ENCODE data around the gene HOXC5.
A peak's percentile ranks its signal among the peaks of the same experiment; 100 is the strongest.

Gene HOXC5

DNA sequence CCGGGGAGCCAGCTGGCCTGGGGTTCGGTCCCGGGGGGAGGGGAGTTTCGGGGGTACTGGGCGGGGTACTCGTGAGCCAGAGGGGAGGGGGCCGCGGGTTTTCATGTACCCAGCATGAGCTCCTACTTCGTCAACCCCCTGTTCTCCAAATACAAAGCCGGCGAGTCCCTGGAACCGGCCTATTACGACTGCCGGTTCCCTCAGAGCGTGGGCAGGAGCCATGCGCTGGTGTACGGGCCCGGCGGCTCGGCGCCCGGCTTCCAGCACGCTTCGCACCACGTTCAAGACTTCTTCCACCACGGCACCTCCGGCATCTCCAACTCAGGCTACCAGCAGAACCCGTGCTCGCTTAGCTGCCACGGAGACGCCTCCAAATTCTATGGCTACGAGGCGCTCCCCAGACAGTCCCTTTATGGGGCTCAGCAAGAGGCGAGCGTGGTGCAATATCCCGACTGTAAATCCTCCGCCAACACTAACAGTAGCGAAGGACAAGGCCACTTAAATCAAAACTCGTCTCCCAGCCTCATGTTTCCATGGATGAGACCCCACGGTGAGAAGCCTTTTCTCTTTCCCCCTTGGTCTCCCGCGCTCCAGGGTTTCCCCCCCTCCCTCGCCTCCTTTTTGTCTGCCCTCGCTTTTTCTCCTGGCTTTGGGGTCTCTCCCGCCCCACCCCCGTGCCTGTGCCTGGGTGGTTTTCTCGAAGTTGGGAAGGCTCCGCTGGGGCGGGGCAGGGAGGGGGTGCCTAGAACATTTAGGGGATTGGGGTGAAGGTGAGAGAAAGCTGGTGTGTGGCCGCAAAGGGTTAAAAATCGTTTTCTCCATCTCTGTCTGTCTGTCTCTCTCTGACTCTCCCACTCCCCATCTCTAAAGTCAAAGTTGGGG lies 23.4 kb upstream of the HOXC5 start:
- peak overlapping the region; percentile 42 for H3K27ac Mint-ChIP-seq
- H3K4me1 Mint-ChIP-seq = peaks cover 30% of the 10 kb centered on the region
- ATAC-seq (no peak), DNase-seq (no peak)
- peak overlapping the region; percentile 59 for H3K4me3 Mint-ChIP-seq
- peaks cover 93% of the 10 kb centered on the region for H3K27me3 Mint-ChIP-seq
- H3K36me3 Mint-ChIP-seq (ENCODE audit: low read depth) = no peaks in the 10 kb centered on the region
- no peaks in the 10 kb centered on the region for H3K9me3 Mint-ChIP-seq

DNA sequence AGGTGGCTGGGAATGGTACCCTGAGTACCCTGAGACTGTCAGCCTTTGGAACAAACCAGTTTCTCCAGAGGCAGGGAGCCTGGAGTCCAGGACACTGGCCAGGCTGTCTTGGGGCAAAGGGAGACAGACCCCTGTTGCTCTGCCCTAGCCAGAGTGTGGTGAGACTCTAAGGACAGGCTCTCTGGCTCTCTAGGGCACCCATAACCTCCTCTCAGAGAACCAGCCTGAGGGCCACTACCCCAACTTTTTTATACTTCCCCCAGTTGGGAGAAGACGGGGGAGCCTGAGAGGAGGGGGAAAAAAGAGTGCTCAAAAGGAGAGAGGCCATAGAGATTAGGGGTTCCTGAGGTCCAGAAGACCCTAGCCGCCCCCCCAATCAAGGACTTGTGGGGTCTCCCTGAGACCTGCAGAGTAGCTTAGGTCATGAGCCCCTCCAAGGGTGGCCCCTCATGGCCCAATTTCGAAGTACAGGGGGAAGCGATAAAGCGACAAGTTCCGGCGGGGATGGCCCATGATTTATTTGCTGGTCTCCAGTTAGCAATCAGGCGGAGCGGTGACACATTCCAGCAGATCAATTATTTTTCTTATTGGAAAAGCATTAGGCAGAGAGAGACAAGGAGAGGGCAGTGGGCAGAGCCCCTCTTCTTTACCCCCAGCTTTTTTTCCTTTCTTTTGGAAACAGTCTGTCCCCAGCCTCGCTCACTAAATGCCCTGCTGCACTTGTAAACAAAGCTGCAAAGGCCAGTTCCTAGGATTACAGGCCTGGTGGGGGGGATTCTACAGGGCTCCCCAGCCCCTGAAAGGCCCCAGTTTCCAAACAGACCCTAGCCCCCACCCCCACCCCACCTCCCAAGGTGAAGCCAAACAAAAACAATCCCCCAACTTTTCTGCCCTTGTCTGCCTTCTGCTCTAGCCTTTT lies 22.5 kb upstream of the HOXC5 start:
- Mint-ChIP-seq H3K9me3 (no peaks in the 10 kb centered on the region), H3K36me3 (ENCODE audit: low read depth) (no peaks in the 10 kb centered on the region), H3K4me3 (no peak overlapping the region), H3K27ac (peak overlapping the region; percentile 42), H3K4me1 (peaks cover 33% of the 10 kb centered on the region), H3K27me3 (peaks cover 93% of the 10 kb centered on the region)
- ATAC-seq (no peak), DNase-seq (no peak)

DNA sequence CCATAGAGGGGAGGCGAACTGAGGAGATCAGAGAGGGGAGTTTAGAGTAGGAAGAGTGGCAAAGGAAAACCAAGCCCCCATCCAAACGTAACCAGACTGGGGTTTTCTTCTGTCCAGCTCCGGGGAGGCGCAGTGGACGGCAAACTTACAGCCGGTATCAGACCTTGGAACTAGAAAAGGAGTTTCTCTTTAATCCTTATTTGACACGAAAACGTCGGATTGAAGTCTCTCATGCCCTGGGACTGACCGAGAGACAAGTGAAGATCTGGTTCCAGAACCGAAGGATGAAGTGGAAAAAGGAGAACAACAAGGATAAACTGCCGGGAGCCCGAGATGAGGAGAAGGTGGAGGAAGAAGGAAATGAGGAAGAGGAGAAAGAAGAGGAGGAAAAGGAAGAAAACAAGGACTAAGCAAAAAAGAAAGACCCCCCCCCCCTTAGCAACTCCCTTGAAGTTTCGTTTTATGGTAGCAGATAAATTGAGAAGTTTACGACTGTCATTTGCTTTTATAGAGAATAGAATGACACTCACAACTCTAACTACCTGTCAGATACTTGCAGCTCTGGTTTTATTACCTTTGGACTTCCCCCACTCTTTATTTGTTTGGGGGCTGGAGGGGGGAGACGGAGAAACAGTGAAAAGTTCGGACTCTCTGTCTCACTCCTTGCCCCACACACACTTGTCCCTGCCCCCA lies 21.7 kb upstream of the HOXC5 start:
- Mint-ChIP-seq H3K27ac (no peak overlapping the region), H3K4me3 (no peak overlapping the region), H3K27me3 (peaks cover 93% of the 10 kb centered on the region)

DNA sequence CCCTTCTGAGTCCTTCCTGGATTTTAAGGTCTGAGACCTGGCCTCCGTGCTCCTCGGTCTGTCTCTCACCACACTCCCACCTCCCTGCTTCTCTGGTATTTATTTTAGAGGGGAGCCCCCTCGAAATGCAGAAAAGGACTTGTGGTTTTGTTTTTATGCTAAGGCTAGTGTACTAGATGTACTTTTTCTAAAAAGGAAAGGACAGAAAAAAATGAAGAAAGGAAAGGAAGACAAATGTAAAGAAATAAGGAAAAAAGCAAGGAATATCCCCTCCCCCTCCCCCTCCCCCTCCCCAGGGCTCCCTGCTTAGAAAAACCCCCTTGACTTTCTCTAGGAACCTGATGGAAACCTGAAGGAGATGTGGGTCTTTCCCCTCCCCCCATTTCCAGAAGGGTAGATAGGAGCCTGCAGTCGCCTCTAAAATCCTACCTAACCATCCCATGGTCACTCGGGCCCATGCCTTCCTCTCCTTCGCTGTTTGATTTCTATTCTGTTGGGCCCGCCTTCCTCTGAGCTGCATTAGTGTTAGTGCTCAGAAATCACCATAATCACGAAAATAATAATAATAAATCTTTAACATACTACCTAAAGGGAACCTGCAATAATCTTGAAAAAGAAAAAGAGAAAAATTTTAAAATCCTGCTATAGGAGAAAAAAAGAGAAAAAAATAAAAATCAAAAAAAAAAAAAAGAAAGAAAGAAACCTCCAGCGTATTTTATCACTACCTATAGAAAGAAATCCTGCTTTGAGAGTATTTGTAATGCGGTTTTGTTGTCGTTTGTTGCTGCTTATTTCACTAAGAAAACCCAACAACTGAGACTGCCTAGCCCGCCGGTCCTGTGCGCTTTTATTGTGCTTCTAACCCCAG lies 21.0 kb upstream of the HOXC5 start:
- DNase-seq = no peak
- no peak for ATAC-seq
- no peaks in the 10 kb centered on the region for H3K36me3 Mint-ChIP-seq (ENCODE audit: low read depth)
- H3K9me3 Mint-ChIP-seq = no peaks in the 10 kb centered on the region
- H3K4me3 Mint-ChIP-seq = no peak overlapping the region
- H3K27ac Mint-ChIP-seq = no peak overlapping the region
- peaks cover 91% of the 10 kb centered on the region for H3K27me3 Mint-ChIP-seq
- peaks cover 19% of the 10 kb centered on the region for H3K4me1 Mint-ChIP-seq

More for the DNA sequence above, 21.7 kb upstream of the HOXC5 start:
- Mint-ChIP-seq H3K9me3 (no peaks in the 10 kb centered on the region), H3K4me1 (peaks cover 26% of the 10 kb centered on the region), H3K36me3 (ENCODE audit: low read depth) (no peaks in the 10 kb centered on the region)
- no peak for ATAC-seq
- no peak for DNase-seq

DNA sequence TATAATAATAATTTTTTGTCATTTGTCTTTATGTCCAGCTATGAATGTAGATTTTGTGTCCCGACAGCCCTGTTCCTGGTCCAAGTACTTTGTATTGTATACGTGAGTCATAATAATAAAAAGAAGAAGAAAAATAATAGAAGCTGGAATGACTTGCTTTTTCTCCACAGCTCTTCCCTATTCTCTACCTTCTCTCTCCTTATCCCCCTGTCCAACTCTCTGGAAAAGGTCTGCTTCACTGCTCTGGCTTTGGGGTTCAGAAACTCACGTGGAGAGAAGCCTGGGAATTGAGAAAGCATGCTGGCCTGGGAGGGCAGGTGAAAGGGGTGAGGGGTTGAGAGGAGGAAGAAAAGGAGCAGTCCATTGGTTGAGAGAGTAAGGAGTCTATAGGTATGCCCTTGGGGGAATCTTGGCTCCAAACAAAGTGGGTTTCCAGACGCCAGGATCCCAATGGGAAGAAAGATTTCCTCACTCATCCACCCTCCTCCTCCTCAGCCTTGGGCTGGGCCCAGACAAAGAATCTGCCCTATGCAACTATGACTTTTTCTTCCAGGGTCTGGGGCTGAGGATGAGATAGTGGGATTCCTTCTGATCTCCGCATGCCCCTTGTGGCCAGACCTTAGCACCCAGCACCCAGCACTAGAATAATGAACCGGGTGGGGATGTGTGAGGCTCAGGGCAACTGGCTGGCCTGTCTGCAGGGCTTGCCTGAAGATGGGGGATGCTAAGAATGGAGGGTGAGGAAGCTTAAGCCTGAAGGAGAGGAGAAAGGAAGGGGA lies 20.0 kb upstream of the HOXC5 start:
- H3K36me3 Mint-ChIP-seq (ENCODE audit: low read depth) = no peaks in the 10 kb centered on the region
- peaks cover 27% of the 10 kb centered on the region for H3K4me1 Mint-ChIP-seq
- no peak for ATAC-seq
- no peak overlapping the region for H3K4me3 Mint-ChIP-seq
- no peak for DNase-seq
- no peak overlapping the region for H3K27ac Mint-ChIP-seq
- H3K27me3 Mint-ChIP-seq = peaks cover 89% of the 10 kb centered on the region
- no peaks in the 10 kb centered on the region for H3K9me3 Mint-ChIP-seq

DNA sequence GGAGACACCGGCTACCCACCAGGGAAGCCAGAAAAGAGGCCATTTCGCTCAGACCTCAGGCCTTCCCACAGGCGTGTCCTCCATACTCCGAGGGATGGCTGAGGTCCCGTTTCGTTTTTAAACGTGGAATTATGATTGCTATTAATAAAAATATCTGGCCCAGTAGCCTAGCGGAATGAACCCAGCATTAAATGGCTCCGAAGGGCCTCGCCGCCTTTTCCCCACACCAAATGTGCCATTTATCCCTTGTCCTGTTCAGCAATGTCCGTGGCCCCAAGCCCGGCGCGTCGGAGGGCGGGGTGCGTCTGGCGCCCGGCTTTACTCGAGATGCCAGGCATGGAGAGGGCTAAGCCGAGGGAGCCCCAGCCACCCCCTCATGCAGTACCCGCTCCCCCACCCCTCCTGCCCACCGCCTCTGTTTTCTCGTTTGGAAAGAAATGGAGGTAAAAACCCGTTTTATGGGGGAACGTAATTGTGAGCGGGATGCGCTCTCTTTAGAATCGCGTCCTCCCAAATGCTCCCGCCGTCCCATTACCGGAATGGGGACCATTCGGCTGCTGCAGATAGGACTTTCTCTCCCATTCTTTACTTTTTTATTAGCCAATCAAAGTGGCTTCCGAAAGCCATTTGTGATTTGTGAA lies 18.4 kb upstream of the HOXC5 start:
- Mint-ChIP-seq H3K9me3 (no peaks in the 10 kb centered on the region), H3K4me3 (no peak overlapping the region), H3K4me1 (peaks cover 28% of the 10 kb centered on the region), H3K36me3 (ENCODE audit: low read depth) (no peaks in the 10 kb centered on the region), H3K27ac (no peak overlapping the region), H3K27me3 (peaks cover 81% of the 10 kb centered on the region)
- no peak for DNase-seq
- ATAC-seq = no peak

DNA sequence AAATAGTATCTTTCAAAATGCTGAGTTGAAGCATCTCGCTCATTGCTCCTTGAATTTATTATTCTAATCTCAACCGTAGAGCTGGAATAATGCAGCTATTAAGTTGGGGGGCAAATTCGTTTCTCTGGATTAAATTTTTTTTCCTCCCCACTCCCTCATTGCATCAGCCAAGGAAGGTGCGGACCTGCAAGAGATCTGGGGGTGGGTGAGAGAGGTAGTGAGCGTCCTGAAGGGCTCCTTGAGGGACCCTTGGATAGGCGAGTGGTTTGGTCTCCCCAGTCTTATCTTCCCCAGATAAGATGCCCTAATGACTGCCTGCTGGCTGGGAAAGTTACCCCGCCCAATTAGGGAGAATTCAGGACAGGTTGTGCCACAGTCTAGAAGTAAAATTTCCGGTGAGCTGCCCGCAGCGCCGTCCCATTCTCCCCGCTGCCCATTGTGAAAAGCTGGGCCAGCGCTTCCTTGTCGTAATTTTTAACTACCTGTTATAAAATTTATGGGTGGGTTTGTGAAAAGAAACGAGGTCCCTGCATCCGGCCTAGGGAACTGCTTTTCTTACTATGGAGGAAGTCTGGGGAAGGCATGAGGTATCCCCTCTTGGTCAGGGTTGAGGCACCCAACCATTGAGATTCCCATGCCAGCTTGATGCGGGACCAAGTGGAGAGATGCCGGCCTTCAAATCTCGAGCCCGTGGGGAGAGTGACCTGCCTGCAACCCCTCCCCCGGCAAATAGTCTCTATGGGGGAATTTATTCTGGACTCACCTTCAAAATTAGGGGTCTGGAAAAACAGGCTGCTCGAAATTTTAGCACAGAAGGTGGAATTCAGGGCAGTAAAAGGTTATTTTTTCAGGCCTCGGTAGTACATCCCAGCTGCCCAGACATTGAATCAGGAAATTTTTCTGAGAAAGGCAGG lies 17.6 kb upstream of the HOXC5 start:
- Mint-ChIP-seq H3K36me3 (ENCODE audit: low read depth) (no peaks in the 10 kb centered on the region), H3K9me3 (no peaks in the 10 kb centered on the region), H3K4me3 (no peak overlapping the region), H3K27ac (no peak overlapping the region), H3K4me1 (peaks cover 24% of the 10 kb centered on the region), H3K27me3 (peaks cover 80% of the 10 kb centered on the region)
- ATAC-seq (no peak), DNase-seq (no peak)

DNA sequence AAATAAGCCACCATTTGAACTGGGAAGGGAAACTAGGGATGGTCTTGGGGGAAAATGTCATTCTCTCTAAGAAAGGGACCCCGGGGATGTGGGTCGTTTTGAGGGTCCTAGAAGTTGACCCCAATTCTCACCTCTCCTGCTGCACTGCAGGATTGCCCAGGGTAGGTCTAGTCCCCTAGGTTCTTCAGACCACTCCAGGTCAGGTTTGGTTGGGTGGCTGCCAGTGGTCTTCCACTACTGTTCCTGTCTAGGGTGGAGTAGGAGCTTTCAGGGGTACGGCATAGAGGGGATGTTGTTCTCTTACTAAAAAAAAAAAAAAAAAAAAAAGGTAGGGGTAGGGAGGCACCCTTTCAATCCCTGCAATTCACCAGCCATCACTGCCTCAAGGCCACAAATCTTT lies 16.8 kb upstream of the HOXC5 start:
- ATAC-seq (no peak), DNase-seq (no peak)
- no peaks in the 10 kb centered on the region for H3K9me3 Mint-ChIP-seq
- H3K4me1 Mint-ChIP-seq = peaks cover 21% of the 10 kb centered on the region
- H3K27me3 Mint-ChIP-seq = peaks cover 79% of the 10 kb centered on the region
- no peak overlapping the region for H3K4me3 Mint-ChIP-seq
- H3K27ac Mint-ChIP-seq = no peak overlapping the region
- H3K36me3 Mint-ChIP-seq (ENCODE audit: low read depth) = no peaks in the 10 kb centered on the region

DNA sequence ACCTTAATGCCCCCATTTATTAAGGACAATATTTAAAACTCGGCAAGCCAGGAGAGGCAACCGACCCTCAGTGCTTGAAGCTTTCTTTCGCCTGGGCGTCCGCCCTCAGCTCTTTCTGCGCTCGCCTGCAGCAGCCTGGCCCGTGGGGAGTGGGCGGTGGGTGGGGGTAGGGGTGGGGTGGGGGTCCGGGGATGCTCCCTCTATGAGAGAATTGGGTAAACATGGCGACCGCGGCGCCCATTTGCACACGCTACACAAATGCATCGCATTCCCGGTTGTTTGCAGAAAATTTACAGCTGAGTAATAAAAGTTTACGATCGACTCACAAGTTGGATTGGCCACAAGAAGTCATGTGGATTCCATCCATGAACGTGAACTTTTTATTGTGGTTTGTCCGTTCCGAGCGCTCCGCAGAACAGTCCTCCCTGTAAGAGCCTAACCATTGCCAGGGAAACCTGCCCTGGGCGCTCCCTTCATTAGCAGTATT lies 16.3 kb upstream of the HOXC5 start:
- DNase-seq = no peak
- no peak for ATAC-seq
- H3K4me1 Mint-ChIP-seq = peaks cover 18% of the 10 kb centered on the region
- H3K4me3 Mint-ChIP-seq = no peak overlapping the region
- no peaks in the 10 kb centered on the region for H3K9me3 Mint-ChIP-seq
- no peak overlapping the region for H3K27ac Mint-ChIP-seq
- H3K36me3 Mint-ChIP-seq (ENCODE audit: low read depth) = no peaks in the 10 kb centered on the region
- peaks cover 79% of the 10 kb centered on the region for H3K27me3 Mint-ChIP-seq

DNA sequence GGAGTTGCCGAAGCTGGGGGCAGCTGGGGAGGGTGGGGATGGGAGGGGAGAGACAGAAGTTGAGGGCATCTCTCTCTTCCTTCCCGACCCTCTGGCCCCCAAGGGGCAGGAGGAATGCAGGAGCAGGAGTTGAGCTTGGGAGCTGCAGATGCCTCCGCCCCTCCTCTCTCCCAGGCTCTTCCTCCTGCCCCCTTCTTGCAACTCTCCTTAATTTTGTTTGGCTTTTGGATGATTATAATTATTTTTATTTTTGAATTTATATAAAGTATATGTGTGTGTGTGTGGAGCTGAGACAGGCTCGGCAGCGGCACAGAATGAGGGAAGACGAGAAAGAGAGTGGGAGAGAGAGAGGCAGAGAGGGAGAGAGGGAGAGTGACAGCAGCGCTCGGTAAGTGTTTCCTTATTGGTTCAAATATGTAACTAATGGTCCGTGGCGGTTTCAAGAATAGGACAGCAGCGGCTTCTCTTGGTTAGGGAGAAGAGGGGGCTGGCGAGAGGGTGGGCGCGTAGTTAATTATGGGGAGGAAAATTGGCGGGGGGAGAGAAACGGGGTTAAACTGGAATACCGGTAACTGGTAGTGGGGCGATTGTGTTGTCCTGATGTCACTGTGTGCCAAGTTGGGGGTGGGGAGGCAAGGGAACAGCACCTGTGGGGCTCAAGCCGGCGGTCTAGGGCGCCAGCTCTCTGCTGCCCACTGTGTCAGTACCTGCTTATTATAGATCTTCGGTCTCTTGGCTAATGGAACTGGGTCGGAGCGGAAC lies 15.6 kb upstream of the HOXC5 start:
- Mint-ChIP-seq H3K36me3 (ENCODE audit: low read depth) (no peaks in the 10 kb centered on the region), H3K4me1 (peaks cover 17% of the 10 kb centered on the region), H3K4me3 (peak overlapping the region; percentile 79), H3K27ac (no peak overlapping the region), H3K27me3 (peaks cover 79% of the 10 kb centered on the region), H3K9me3 (no peaks in the 10 kb centered on the region)
- DNase-seq (no peak), ATAC-seq (peak; percentile 22)

DNA sequence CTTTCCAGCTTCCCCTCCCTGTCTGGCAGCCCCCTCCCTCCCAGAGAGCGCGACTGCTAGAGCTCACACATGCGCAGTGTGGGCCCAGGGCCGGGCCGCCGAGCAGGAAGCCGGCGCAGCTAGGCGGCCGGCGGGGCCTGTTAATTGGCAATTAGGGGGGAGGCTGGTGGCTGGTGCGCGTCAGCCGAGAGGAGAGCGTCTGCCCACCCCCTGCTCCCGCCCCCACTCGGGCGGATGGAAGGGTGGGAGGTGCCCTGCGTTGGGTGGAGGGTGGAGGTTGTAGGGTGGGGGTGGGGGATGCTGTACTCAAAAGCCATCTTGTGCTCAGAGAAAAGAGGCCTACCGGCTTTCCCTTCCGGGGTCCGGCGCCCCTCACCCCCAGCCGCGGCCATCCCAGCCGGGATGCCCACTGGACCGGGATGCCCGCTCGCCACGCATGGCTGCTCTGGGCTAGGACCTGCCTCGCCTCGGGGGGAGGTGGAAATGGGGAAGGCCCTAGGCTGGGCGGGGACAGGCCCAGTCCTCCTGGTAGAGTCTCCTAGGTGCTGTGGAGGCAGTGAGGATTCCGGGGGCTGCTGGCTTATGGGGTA lies 14.9 kb upstream of the HOXC5 start:
- no peak overlapping the region for H3K27ac Mint-ChIP-seq
- DNase-seq (peak; percentile 75), ATAC-seq (peak; percentile 86)
- peaks cover 17% of the 10 kb centered on the region for H3K4me1 Mint-ChIP-seq
- H3K4me3 Mint-ChIP-seq = peak overlapping the region; percentile 79
- H3K9me3 Mint-ChIP-seq = no peaks in the 10 kb centered on the region
- no peaks in the 10 kb centered on the region for H3K36me3 Mint-ChIP-seq (ENCODE audit: low read depth)
- H3K27me3 Mint-ChIP-seq = peaks cover 78% of the 10 kb centered on the region
